Neural progenitor cell (in vitro differentiated cells): ENCODE results near the gene TMEM243. TPM values are rescaled to one million over a fixed set of nuclear protein-coding genes. Genes with fewer than 3 reads are reported as not detected.

Experiments
- DNase-seq: peaks from one replicate; pipeline ENCODE4 v3.0.0-alpha.2; 2016; ENCODE audit warnings: low spot score
- H2AFZ ChIP-seq: fragments of 200-600 bp; sonication (generic); replicated peaks from 2 replicates; pipeline ENCODE4 v1.6.1; 2016; ENCODE audit warnings: antibody characterized with exemption
- H3F3A ChIP-seq: fragments of 200-600 bp; sonication (generic); 2 replicates; pipeline ENCODE4 v1.6.1; 2016; ENCODE audit warnings: antibody characterized with exemption, low read depth
- H3K27ac ChIP-seq: fragments of 200-600 bp; sonication (generic); 2 replicates; pipeline ENCODE4 v1.5.1; 2016; ENCODE audit warnings: mild to moderate bottlenecking
- H3K27me3 ChIP-seq: fragments of 200-600 bp; sonication (generic); 2 replicates; pipeline ENCODE4 v1.6.1; 2016; ENCODE audit warnings: mild to moderate bottlenecking, moderate library complexity
- H3K36me3 ChIP-seq: fragments of 200-600 bp; sonication (generic); 2 replicates; pipeline ENCODE4 v1.5.1; 2016
- H3K4me1 ChIP-seq: fragments of 200-600 bp; sonication (generic); 2 replicates; pipeline ENCODE4 v1.6.1; 2016; ENCODE audit warnings: mixed run types
- H3K4me2 ChIP-seq: fragments of 200-600 bp; sonication (generic); 2 replicates; pipeline ENCODE4 v1.6.1; 2016
- H3K4me3 ChIP-seq: fragments of 200-600 bp; sonication (generic); 2 replicates; pipeline ENCODE4 v1.5.1; 2016
- H3K79me2 ChIP-seq: fragments of 200-600 bp; sonication (generic); 2 replicates; pipeline ENCODE4 v1.6.1; 2016; ENCODE audit warnings: low read depth
- H3K9ac ChIP-seq: fragments of 200-600 bp; sonication (generic); 2 replicates; pipeline ENCODE4 v1.6.1; 2016
- H3K9me3 ChIP-seq: fragments of 200-600 bp; sonication (generic); 2 replicates; pipeline ENCODE4 v1.5.1; 2016; ENCODE audit warnings: low read depth
- H4K20me1 ChIP-seq: fragments of 200-600 bp; sonication (generic); 2 replicates; pipeline ENCODE4 v1.6.1; 2016; ENCODE audit warnings: low read depth
- H3K27ac Mint-ChIP-seq: 3 replicates; pipeline ENCODE4 v1.8.0; 2021; ENCODE audit warnings: mixed read lengths
- H3K27me3 Mint-ChIP-seq: 2 replicates; pipeline ENCODE4 v1.8.0; 2022; ENCODE audit warnings: low read depth, mild to moderate bottlenecking, inconsistent platforms, moderate library complexity, mixed read lengths; ENCODE audit not compliant: insufficient read depth
- H3K36me3 Mint-ChIP-seq: 3 replicates; pipeline ENCODE4 v1.8.0; 2021; ENCODE audit warnings: mixed read lengths
- H3K4me1 Mint-ChIP-seq: 3 replicates; pipeline ENCODE4 v1.8.0; 2021; ENCODE audit warnings: mixed read lengths
- H3K4me3 Mint-ChIP-seq: 3 replicates; pipeline ENCODE4 v1.8.0; 2021; ENCODE audit warnings: mild to moderate bottlenecking, moderate library complexity, mixed read lengths
- H3K9me3 Mint-ChIP-seq: 3 replicates; pipeline ENCODE4 v1.8.0; 2020; ENCODE audit warnings: mixed read lengths
- EZH2 ChIP-seq: fragments of 200-600 bp; sonication (generic); IDR thresholded peaks from 2 replicates; pipeline ENCODE4 v1.6.1; 2017; ENCODE audit warnings: antibody characterized with exemption, mild to moderate bottlenecking, moderate library complexity
- EZH2phosphoT487 ChIP-seq: fragments of 200-600 bp; sonication (generic); IDR thresholded peaks from 2 replicates; pipeline ENCODE4 v1.6.1; 2017; ENCODE audit warnings: antibody characterized with exemption
- total RNA-seq: library from RNA; depleted of rRNA; stranded (reverse); fragments of >200 nt; gene quantifications from 2 replicates; pipeline ENCODE4 v1.2.3, GENCODE V29; 2015; ENCODE audit warnings: low replicate concordance
- TF ChIP-seq, protein P1 (sequence below): fragments of 200-600 bp; sonication (generic); IDR thresholded peaks from 2 replicates; pipeline ENCODE4 v1.5.1; 2017; ENCODE audit warnings: antibody characterized with exemption, mild to moderate bottlenecking

The TMEM243 gene
- total RNA-seq, 1 donor from 2014 or later, result 30.6 TPM

DNA sequence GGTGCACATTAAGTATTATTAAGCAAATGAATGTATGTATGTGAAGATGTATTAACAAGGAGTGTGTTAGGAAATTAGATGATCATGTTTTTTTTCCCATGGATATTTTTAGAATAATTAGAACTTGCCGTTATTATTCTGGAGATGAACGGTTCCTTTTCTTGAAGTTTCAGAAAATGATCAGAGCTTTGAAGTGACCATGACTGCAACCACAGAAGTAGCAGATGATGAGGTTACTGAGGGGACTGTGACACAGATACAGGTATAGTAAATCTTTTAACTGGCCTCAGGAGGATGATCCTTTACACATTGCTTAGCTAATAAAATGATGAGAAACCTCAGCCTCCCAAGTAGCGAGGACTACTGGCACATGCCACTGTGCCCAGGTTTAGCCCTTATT is 48.7 kb downstream of the TMEM243 start:
- H3K4me1 ChIP-seq, result no peaks in the 10 kb centered on the region
- no peaks in the 10 kb centered on the region for H3K9me3 ChIP-seq
- no peak overlapping the region for H2AFZ ChIP-seq
- Mint-ChIP-seq H3K36me3 (peaks cover 53% of the 10 kb centered on the region), H3K9me3 (no peaks in the 10 kb centered on the region), H3K4me1 (peaks cover 2% of the 10 kb centered on the region), H3K27me3 (no peaks in the 10 kb centered on the region), H3K4me3 (no peak overlapping the region), H3K27ac (no peak overlapping the region)
- TF ChIP-seq, protein P1, sequence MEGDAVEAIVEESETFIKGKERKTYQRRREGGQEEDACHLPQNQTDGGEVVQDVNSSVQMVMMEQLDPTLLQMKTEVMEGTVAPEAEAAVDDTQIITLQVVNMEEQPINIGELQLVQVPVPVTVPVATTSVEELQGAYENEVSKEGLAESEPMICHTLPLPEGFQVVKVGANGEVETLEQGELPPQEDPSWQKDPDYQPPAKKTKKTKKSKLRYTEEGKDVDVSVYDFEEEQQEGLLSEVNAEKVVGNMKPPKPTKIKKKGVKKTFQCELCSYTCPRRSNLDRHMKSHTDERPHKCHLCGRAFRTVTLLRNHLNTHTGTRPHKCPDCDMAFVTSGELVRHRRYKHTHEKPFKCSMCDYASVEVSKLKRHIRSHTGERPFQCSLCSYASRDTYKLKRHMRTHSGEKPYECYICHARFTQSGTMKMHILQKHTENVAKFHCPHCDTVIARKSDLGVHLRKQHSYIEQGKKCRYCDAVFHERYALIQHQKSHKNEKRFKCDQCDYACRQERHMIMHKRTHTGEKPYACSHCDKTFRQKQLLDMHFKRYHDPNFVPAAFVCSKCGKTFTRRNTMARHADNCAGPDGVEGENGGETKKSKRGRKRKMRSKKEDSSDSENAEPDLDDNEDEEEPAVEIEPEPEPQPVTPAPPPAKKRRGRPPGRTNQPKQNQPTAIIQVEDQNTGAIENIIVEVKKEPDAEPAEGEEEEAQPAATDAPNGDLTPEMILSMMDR, result no peak
- no peak for TF ChIP-seq EZH2phosphoT487
- TF ChIP-seq EZH2, result no peak
- no peak overlapping the region for H3K27ac ChIP-seq
- no peaks in the 10 kb centered on the region for H3K27me3 ChIP-seq
- peaks cover 73% of the 10 kb centered on the region for H3K36me3 ChIP-seq
- no peak overlapping the region for H3K4me3 ChIP-seq
- peaks cover 77% of the 10 kb centered on the region for H3K79me2 ChIP-seq
- no peak for DNase-seq
- no peak overlapping the region for H3K9ac ChIP-seq
- H3K4me2 ChIP-seq, result no peak overlapping the region
- peaks cover 45% of the 10 kb centered on the region for H4K20me1 ChIP-seq
- H3F3A ChIP-seq, result peaks cover 32% of the 10 kb centered on the region

DNA sequence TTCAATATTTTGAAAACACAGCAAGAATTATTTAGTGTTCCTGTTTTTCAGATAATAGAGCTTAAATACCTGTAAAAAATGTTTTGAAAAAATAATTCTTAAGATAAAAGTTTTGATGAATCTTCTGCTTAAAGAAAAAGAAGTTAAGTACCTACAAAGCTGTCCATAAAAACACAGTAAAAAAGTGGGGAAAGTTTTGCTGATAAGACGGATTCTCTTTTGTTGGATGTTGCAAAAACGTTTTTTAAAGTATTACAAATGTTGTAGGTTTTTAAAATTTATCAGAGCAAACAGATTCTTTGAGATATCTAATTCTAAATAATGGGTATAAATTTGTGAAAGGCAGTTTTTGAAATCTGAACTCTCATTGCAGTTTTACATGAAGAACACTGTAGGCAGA is 55.1 kb downstream of the TMEM243 start:
- H3K4me2 ChIP-seq, result no peak overlapping the region
- peaks cover 37% of the 10 kb centered on the region for H3K36me3 ChIP-seq
- Mint-ChIP-seq H3K36me3 (peaks cover 52% of the 10 kb centered on the region), H3K27me3 (no peaks in the 10 kb centered on the region), H3K4me3 (no peak overlapping the region), H3K4me1 (peaks cover 4% of the 10 kb centered on the region), H3K27ac (no peak overlapping the region), H3K9me3 (no peaks in the 10 kb centered on the region)
- no peak for DNase-seq
- peaks cover 98% of the 10 kb centered on the region for H3K79me2 ChIP-seq
- H3K4me3 ChIP-seq, result no peak overlapping the region
- peaks cover 11% of the 10 kb centered on the region for H3F3A ChIP-seq
- no peaks in the 10 kb centered on the region for H3K27me3 ChIP-seq
- no peaks in the 10 kb centered on the region for H3K9me3 ChIP-seq
- H4K20me1 ChIP-seq, result peaks cover 84% of the 10 kb centered on the region
- H3K4me1 ChIP-seq, result no peaks in the 10 kb centered on the region
- no peak for TF ChIP-seq EZH2
- TF ChIP-seq, protein P1, result no peak
- TF ChIP-seq EZH2phosphoT487, result no peak
- H3K27ac ChIP-seq, result no peak overlapping the region
- H3K9ac ChIP-seq, result no peak overlapping the region
- H2AFZ ChIP-seq, result no peak overlapping the region

DNA sequence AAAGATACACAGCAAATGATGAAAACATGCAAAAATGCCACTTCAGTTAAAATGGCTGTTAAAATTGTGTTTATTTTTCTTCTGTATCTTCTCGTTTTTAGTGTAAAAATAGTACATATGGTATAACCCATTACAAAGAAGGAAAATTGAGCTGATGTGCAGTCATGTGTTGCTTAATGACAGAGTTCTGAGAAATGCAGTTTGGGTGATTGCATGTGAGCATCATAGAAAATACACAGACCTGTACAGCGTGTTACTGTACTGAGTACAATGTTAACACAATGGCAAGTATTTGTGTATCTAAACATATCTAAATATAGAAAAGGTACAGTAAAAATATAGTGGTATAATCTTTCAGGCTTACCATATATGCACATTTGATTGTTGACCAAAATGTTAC is 60.0 kb downstream of the TMEM243 start:
- no peaks in the 10 kb centered on the region for H3K27me3 Mint-ChIP-seq
- H3K4me1 ChIP-seq, result peaks cover 23% of the 10 kb centered on the region
- TF ChIP-seq EZH2, result no peak
- TF ChIP-seq, protein P1, result no peak
- no peak for TF ChIP-seq EZH2phosphoT487
- no peaks in the 10 kb centered on the region for H3K9me3 ChIP-seq
- H3K79me2 ChIP-seq, result peaks cover 100% of the 10 kb centered on the region
- peaks cover 25% of the 10 kb centered on the region for H3K36me3 ChIP-seq
- peaks cover 91% of the 10 kb centered on the region for H4K20me1 ChIP-seq
- H3K4me3 ChIP-seq, result no peak overlapping the region
- peaks cover 5% of the 10 kb centered on the region for H3F3A ChIP-seq
- no peak overlapping the region for H2AFZ ChIP-seq
- H3K27ac ChIP-seq, result no peak overlapping the region
- H3K4me1 Mint-ChIP-seq, result peaks cover 21% of the 10 kb centered on the region
- no peak for DNase-seq
- H3K9ac ChIP-seq, result no peak overlapping the region
- no peak overlapping the region for H3K27ac Mint-ChIP-seq
- H3K4me3 Mint-ChIP-seq, result no peak overlapping the region
- H3K9me3 Mint-ChIP-seq, result no peaks in the 10 kb centered on the region
- no peak overlapping the region for H3K4me2 ChIP-seq
- no peaks in the 10 kb centered on the region for H3K27me3 ChIP-seq
- H3K36me3 Mint-ChIP-seq, result peaks cover 19% of the 10 kb centered on the region
